ENCODE measurements around the gene PXYLP1. TPM values are rescaled to one million over a fixed set of nuclear protein-coding genes. Genes with fewer than 3 reads are reported as not detected.
A peak's percentile ranks its signal among the peaks of the same experiment; 100 is the strongest.
"Not testable (repeated sequence)": the region's sequence is repeated elsewhere in the genome, so short reads cannot be mapped to it uniquely, and the experiment has no call there.

The PXYLP1 gene
- total RNA-seq, 1 donor from 2014 or later = 24.2 TPM

DNA sequence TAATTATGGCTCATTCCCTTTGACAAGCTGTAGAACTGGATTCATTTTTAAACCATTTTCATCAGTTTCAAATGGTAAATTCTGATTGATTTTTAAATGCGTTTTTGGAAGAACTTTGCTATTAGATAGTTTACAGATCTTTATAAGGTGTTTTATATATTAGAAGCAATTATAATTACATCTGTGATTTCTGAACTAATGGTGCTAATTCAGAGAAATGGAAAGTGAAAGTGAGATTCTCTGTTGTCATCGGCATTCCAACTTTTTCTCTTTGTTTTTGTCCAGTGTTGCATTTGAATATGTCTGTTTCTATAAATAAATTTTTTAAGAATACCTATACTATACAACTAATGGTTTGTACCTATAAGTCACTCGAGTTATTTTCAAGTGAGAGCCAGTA, 62.7 kb downstream of the PXYLP1 start:
- no peak for DNase-seq

GRCh38 chr3:141294848-141295247, 63.2 kb downstream of the PXYLP1 start:
- DNase-seq = no peak

DNA sequence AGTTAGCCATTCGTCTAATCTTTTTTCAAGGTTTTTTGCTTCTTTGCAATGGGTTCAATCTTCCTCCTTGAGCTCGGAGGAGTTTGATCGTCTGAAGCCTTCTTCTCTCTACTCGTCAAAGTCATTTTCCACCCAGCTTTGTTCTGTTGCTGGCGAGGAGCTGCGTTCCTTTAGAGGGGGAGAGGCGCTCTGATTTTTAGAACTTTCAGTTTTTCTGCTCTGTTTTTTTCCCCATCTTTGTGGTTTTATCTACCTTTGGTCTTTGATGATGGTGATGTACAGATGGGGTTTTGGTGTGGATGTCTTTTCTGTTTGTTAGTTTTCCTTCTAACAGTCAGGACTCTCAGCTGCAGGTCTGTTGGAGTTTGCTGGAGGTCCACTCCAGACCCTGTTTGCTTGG, 68.8 kb downstream of the PXYLP1 start:
- DNase-seq = not testable (repeated sequence)

GRCh38 chr3:141302364-141303141, 70.9 kb downstream of the PXYLP1 start:
- DNase-seq = peak; percentile 24

DNA sequence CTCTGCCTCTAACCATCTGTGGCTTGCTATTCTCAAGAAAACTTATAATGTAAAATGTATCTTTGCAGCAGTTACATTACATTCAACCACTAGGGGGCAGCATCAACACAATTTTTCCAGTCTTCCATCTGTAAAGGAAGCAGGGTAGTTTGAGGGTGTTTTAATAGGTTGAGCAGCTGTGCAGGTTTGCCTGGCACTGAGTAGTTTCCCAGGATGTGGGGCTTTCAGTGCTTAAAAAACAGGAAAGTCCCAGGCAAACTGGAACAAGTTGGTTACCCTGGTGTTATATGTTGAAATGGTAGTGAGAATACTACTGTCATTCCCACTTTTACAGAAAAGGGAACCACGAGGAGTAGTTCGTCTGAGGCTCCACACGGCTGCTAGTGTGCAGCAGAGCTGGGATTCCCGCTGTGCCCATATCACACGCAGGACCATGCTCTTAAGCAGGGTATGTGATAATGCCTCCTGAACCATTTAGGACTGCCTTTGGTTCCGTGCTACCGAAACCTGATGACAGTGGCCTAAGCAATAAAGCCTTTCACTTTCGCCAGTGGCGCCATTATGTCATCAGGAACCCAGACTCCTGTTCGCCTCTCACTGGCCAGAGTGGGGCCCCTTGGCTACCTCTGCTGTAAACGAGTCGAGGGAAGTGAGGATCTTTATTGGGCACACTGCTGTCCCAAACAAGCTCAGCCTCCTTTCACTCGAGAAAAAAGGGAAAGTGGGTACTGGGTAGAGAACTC, 72.0 kb downstream of the PXYLP1 start:
- peak; percentile 31 for DNase-seq

DNA sequence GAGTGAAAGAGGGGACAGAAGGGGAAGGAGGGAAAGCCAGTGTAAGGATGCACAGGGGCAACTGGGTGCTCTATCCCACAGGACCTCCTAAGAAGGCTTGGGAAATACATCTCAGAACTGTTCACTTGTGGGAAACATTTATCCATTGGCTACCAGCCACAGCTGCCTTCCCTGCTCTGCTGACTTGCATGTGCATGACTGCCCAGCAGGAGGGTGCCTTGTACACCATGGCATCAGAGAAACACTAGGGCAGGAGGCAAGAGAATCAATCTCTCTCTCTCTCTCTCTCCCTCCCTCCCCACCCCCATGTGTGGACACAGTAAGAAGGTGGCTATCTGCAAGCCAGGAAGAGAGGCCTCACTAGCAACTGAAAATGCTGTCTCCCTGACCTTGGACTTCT, 73.8 kb downstream of the PXYLP1 start:
- no peak for DNase-seq

DNA sequence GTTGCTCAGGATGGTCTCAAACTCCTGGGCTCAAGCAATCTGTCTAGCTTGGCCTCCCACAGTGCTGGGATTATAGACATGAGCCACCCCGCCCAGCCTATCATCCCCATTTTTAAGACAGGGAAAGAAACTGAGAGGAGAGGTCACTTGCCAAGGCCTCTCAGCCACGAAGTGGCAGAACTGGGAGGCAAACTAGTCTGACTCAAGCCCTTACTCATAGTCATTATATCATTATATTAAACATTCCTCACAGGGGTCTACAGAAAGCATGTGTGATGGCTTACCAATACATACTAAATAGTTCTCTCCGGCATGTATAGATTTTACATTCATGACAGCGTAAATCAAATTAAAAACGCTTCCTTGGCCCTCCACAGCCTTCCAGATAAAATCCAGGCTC, 74.7 kb downstream of the PXYLP1 start:
- DNase-seq = no peak

- DNase-seq = no peak
Observed at GRCh38 chr3:141306922-141307321, 75.3 kb downstream of the PXYLP1 start.

- no peak for DNase-seq
Observed at GRCh38 chr3:141307351-141308059, 75.9 kb downstream of the PXYLP1 start.

DNA sequence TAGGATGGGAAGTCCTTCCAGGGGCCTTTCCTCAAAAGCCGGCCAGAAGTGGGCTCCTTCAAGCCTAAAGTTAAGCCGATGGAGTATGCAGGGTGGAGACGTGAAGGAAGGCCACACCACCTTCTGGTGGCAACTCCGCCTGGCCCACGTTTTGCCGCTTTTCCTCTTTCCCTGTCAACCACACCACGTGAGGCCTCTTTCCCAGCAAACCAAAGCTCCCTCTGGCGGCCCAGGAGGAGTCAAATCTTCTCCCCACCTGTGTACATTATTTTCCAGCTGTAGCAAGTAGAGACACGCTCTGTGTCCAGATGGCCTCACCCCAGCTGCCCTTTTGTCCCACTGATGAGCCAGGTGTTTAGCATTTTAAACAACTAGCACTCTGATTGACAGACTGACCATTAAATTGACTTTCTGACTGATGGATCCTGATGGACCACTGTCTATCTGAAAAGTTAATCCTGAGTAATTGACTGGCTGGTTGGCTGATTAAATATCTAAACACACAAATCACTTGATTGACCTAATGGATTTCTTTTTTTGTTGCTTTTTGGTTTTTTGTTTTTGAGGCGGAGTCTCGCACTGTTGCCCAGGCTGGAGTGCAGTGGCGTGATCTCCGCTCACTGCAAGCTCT, 77.1 kb downstream of the PXYLP1 start:
- DNase-seq = no peak

- no peak for DNase-seq
Observed at GRCh38 chr3:141311170-141311495, 79.5 kb downstream of the PXYLP1 start.

GRCh38 chr3:141311496-141312353, 80.1 kb downstream of the PXYLP1 start:
- DNase-seq = peak; percentile 97

DNA sequence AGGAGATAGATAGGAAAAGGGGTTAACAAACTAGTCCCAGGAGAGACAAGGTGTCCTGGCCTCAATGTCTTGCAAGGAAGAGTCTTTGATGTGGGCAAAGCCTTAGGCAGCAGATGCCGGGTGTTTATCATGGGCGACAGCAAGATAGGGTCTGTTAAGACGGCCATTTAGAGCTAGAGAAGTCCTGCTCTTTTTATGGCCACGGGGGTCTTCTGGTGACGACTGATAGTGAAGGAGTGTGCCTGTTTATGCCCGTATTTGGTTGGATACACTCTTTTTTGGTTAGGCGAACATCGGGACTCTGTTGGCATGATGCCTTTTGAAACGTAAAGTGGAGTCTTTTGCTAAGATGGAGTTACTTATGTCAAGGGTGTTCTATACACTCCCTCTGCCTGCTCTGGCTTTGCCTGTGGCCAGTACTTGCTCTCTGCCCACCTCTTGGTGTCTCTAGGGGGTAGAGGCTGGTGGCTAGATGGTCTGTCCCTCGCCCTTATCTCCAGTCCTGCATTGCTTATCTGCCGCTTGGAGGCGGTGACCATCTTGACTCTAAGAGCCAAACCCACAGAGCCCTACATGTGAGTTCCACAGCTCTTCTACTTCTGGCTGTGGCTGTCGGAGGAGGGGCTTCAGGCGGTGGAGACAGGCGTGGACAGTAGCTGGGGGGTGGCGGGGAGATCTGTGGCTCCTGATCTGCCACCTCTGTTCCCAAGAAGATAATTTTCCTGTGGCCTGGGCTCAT, 80.9 kb downstream of the PXYLP1 start:
- no peak for DNase-seq

GRCh38 chr3:141313093-141313683, 81.6 kb downstream of the PXYLP1 start:
- no peak for DNase-seq

GRCh38 chr3:141314415-141314814, 82.8 kb downstream of the PXYLP1 start:
- not testable (repeated sequence) for DNase-seq

- no peak for DNase-seq
Observed at GRCh38 chr3:141316851-141317250, 85.2 kb downstream of the PXYLP1 start.

GRCh38 chr3:141320399-141321108, 88.9 kb downstream of the PXYLP1 start:
- DNase-seq = no peak

DNA sequence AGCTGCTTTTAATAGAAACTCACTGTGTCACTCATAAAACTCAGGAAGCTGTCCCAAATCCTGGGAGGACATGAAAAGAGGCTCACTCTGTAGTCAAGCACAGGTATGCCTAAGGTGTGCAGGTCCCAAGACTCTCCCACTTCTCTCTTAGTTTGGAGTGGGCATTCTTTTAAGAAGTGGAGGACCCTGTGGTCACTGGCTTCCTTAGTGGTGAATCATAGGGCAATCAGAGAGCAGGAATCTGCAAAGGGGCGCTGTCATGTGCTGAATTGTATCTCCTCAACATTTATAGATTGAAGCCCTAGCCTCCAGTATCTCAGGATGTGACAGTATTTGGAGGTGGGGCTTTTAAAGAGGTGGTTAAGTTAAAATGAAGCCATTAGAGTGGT, 89.5 kb downstream of the PXYLP1 start:
- DNase-seq = no peak

GRCh38 chr3:141323936-141324704, 92.5 kb downstream of the PXYLP1 start:
- DNase-seq = no peak
